ENCODE results near the gene HECW1.

Gene HECW1

DNA sequence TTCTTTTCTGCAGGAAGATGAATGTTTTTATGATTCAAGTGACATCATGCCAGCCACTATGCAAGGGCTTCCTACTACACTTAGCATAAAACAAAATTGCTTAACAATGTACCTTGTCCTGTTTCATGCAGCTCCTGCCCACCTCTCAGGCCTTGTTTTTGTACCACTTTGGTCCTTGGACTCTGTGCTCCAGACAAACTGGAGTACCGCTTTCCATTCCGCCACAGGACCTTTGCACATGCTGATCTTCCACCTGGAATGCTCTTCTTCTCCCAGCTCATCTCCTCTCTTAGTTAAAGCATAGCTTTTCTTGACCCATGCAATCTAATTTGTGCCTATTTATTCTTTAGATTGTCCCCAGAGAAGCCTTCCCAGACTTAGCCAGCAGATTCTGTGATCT, 393.0 kb downstream of the HECW1 start:
- DNase-seq (ENCODE audit: low spot score) = no peak

- no peak for DNase-seq (ENCODE audit: low spot score)
Measured at GRCh38 chr7:43506460-43506859, 394.0 kb downstream of the HECW1 start.

GRCh38 chr7:43508461-43508860, 396.0 kb downstream of the HECW1 start:
- DNase-seq (ENCODE audit: low spot score) = no peak

DNA sequence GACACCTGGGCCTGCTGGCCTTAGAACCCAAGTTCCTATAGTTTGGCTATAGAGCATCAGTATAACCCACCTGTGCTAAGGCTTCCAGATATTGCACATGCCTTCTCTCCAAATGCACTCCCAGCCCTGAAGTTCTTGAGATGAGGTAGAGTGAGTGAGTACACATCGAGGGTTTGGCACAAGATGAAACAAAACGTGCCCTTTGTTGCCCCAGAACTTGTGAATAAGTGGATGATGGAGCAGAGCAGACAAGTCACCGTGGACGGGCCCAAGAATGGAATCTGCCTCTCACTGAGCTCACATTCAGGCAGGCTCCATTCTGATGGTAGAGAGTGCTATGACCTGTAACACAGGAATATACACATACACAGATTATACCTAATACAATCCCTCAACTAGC, 397.5 kb downstream of the HECW1 start:
- no peak for DNase-seq (ENCODE audit: low spot score)

GRCh38 chr7:43511029-43511428, 398.6 kb downstream of the HECW1 start:
- no peak for DNase-seq (ENCODE audit: low spot score)

DNA sequence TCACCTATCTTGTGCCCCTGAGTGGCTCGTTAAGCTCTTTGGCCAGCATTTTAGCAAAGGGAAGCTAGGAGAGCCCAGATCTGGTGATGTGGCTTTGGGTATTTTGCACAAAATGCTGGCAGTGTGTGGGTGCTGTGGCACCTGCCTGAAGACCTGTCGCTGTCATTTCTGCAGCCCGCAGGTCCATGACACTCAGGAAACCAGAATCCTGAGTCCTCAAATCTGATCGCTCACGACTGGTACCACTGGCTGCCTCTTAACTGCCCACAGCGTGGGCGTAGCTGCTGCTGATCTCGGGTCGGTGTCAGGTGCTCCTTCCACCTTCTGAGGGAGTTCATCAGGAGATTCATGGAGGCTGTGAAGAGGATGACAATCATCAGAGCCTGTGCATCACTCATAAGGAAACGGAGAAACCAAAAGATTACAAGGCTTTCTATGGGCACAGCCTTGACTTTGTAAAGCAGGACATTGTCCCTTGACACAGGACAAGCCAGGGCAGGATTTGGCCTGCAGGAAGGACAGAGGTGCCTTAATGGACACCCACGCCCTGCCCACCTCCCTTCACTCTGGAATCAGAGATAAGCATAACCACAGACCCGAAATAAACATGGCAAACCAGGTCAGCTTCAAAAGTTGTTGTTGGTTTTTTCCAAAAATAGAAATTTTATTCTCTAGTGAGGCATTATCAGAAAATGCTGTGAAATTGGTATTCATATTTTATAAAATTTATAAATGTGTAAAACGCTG, 399.5 kb downstream of the HECW1 start:
- no peak for DNase-seq (ENCODE audit: low spot score)

DNA sequence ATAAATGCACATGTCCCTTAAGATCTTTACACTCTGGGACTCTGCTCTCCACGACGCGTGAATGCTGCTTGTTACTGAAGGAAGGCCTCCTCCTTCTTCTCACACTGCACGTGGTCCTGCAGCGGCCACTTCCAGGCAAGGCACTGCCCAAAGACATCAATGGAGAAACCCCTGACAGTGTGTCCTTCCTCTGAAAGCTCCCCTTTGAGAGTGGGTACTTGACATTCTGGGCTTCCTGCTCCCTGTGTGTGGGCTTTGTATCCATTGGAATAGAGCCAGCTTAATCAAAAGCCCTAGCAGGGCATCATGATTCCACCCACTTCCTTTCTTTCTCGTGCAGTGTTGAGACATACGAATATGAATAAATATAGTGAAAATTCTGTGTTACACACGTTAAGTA, 400.8 kb downstream of the HECW1 start:
- no peak for DNase-seq (ENCODE audit: low spot score)

GRCh38 chr7:43516581-43517342, 404.3 kb downstream of the HECW1 start:
- DNase-seq (ENCODE audit: low spot score) = no peak

GRCh38 chr7:43517464-43517863, 405.0 kb downstream of the HECW1 start:
- DNase-seq (ENCODE audit: low spot score) = no peak

DNA sequence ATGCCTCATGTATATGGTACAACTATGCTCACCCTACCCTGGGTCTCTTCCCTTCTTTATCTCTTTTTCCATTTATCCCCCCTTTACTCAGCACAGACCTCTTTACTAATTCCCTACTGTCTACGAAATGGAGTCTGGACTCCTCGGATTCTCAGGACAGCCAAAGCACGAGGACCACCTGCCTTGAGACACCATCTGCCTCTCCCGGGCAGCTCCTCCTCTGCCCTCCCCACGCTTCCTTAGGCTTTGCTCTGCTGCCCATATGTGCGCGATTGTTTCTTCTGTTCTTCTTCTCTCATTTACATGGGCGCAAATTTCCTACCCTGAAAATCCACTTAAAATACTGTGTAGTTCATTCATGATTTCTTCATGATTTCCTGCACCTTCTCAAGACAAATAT, 407.8 kb downstream of the HECW1 start:
- peak; percentile 94 for DNase-seq (ENCODE audit: low spot score)

DNA sequence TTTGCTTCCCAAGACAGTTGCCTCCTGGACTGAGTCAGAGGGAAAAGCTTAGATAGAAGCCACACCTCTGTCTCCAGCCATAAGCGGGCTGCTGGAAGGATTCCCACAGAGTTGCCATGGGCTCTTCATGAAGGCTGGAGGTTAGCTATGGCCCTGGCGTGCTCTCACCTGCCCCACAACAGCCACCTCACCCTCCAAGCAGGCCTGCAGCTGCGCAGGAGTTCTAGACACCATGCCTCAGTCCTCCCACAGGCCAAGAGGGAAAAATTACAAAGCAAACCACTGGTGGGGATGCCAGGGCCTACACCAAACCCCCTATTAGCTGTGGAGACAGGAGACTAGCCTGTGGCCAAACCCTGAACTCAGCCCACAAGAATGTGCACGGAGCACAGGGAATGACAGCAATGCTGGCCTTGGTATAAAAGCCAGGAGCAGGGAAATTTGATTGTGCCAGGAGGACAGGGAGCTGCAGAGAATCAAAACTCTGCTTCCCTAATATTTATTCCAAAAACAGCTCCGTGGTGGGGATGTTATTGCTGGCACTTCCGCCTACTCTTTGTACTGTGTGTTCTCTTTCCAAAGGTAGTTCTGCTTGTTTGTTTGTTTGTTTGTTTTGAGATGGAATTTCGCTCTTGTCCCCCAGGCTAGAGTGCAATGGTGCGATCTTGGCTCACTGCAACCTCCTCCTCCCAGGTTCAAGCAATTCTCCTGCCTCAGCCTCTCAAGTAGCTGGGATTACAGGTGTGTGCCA, 410.1 kb downstream of the HECW1 start:
- DNase-seq (ENCODE audit: low spot score) = no peak

DNA sequence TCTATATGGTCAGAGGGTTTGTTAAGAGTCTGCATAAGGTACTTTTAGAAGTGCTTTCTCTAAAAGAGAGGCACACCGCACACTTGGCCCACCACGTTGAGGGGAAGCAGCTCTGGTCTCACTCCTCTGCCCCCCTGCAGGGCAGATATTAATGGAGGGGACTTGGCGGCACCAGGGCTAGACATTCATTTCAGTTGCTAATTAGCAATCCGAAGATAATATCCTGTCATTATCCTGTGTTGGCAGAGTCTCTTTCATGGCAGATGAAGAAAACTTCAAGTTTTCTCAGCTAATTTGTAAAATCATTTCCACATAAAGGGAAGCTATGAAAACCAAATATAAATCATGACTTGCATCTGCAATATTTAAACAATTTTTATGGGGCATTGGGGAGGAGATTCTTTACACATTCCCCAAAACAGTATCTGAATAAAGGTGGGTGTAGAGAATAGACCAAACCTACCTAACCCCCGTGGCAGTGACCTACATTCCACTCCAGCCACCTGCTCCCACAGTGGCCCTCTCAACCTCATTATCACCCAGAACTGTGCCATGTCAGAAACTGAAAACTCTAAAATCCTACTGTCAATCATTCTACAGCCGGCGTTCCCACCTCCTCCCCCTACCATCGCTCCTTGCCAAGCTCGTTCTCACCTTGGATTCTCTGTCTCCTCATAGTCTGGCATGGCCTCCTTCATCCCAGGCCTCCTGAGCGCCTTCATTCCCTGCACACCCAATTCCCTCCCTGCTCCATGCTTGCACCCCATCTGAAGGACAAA, 416.3 kb downstream of the HECW1 start:
- peak; percentile 65 for DNase-seq (ENCODE audit: low spot score)

GRCh38 chr7:43530553-43531410, 418.3 kb downstream of the HECW1 start:
- no peak for DNase-seq (ENCODE audit: low spot score)

- DNase-seq (ENCODE audit: low spot score) = peak; percentile 40
Measured at GRCh38 chr7:43531700-43532099, 419.3 kb downstream of the HECW1 start.

DNA sequence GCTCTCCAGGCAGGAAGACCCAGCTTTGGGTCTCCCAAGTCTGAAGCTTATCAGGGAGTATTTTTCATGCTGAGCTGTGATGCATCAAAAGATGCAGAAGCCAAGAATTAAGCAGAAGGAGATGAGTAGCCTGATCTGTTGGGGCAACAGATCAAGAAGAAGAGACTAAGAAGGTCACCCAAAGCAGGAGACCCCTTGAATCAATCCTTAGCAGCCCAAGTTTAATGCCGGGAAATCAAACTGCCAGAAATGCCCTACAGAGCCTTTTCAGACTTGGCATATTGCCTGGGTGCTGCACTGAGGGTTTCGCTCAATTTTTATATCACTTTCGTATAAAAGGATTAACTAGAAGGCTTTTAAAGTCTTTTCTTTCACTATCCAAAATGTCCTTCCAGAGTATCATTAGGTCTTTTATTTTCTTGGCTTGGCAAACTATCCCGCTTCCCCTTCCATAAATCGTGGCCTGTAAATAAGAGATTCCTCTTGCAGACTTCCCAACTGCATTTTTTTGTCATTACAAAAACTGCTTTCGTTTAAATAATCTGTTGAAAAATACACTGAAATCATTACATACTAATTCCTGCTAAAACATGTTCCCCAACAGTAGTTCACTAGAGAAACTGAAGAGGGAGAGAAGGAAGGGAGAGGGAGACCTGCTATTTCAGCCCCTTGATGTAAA, 421.5 kb downstream of the HECW1 start:
- no peak for DNase-seq (ENCODE audit: low spot score)

GRCh38 chr7:43535031-43535451, 422.6 kb downstream of the HECW1 start:
- no peak for DNase-seq (ENCODE audit: low spot score)

DNA sequence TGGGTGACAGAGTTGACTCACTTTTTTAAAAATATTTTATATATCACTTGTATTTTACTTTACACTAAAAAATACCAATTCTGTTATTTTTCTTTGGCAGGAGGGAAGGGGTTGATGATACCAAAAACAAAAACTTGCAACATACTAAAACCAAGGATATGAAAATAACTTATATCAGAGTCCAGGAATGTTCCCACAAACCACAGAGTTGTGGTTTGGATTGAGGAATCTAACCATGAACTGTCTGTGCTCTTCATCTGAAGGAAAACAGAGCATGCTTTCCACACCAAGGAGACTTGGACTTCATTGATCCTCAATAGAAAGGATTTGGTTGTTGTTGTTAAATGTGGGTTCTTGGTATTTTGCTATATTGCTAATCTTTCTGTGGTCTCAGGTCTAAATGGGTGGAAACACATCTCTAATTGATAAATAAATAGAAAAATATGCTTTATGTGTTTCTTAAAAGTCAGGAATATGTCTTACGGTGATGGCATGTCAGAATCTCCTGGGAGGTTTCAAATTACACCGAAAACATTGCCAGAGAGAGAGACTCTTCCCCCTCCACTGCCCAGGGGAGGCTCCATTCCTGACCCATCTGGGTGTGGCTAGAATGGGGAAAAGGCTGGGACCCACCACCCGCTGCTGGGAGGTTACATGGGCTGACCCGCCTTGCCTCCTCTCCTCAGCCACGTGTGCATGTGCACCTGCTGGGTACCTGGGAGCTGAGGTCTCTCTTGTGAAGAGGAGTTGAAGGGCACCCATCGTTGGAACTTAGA, 423.6 kb downstream of the HECW1 start:
- DNase-seq (ENCODE audit: low spot score) = no peak

DNA sequence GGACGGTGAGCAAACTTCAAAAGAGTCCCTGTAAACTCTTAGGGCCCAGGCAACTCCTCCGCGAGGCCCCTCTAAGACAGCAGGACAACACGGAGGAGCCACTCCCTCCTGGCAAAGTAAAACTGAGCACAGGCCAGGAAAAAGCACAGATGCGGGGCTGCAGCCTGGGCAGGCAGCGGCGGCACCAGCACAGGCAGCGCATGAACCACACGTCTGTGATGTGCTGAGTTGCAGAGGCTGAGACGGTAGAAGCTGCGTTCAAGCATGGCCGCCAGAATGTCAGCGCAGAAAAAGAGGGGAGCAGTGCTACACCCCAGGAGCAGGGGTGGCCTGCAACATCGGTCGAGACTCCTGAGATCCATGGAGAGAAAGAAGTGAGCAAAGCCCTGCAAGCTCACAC, 424.3 kb downstream of the HECW1 start:
- DNase-seq (ENCODE audit: low spot score) = no peak

DNA sequence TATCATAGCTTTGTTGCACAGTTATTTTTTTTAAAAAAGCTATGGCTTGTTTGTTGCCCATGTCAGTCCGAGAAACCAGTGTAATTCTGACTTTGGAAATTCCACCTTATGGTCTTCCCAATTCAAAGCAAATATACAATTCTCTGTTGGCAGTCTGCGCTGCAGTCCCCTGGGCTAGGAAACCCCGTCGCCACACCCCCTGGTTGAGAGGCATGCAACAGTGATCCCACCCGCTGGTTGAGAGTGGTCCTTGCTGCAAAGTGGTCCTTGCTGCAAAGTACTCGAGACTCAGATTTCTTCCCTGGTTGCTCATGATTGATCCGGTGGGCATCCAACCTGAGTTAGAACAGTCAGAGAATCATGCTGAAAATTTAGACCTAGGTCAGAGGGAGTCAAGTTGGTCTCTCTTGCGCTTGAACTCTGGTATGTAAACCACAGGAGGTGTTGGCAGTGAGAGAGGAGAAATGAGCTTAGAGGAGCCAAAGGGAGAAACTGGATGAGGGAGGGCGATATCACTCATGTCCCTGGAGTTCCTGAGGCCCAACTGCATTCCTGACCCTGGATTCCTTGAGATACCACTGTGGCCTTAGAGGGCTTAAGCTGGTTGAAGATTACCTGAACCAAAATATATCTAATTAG, 425.4 kb downstream of the HECW1 start:
- no peak for DNase-seq (ENCODE audit: low spot score)
